GM19193 (cell line): ENCODE results near the gene FAM149B1.

Experiments used
- POLR2A ChIP-seq: IDR thresholded peaks from 4 replicates; pipeline ENCODE4 v1.6.1; 2011; ENCODE audit not compliant: insufficient read depth, insufficient read length; ENCODE audit errors: extremely low read depth

The FAM149B1 gene

DNA sequence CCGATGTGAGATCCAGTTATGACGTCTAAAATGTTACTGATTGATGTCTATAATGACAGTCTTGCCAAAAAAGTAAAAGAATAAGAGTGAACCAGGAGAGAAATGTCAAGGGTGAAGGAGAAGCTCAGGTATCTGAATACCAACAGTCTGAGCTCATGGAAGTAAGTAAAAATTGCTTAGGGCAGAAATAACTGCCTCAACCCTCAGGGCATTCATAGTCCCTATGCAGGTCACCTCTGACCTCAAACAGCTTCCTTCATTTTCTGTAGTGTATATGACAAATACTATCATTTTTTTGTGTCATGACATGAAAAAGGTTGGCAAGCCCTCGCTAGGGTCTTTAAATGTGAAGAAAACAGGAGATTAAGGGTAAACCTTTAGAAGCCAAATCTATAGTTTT lies 125.5 kb downstream of the FAM149B1 start:
- TF ChIP-seq POLR2A, result no peak
